NCI-H345 treated with DMSO at 0.1 percent for 48 hours (cell line): ENCODE results near the gene ELF4.
A peak's percentile ranks its signal among the peaks of the same experiment; 100 is the strongest.
"Not testable (repeated sequence)": the region's sequence is repeated elsewhere in the genome, so short reads cannot be mapped to it uniquely, and the experiment has no call there.

Experiments used
- DNase-seq: peaks from one replicate; lab custom pipeline; 2025; ENCODE audit not compliant: unreplicated experiment; lab: John Stamatoyannopoulos, UW

Gene ELF4

DNA sequence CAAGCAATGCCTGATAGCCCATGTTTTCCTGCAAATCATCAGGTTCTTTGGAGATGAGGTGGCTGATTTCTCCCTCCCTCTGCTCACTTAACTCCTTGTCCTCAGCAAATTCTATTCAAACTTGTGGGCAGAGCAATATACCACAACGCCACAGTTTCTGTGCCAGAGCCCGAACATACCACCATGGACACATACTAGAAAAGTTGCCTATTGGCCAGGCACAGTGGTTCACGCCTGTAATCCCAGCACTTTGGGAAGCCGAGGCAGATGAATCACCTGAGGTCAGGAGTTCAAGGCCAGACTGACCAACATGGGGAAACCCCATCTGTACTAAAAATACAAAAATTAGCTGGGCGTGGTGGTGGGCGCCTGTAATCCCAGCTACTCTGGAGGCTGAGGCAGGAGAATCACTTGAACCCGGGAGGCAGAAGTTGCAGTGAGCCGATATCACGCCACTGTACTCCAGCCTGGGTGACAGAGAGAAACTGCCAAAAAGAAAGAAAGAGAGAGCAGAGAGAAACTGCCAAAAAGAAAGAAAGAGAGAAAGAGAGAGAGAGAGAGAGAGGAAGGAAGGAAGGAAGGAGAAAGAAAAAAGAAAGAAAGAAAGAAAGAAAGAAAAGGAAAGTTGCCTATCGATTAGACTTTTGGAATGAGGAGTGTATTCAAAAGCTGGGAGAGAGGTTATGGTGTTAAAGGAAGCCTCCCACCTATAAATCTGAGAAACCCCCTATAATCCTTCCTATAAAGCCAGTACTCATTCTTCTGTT, 5.0 kb upstream of the ELF4 start:
- not testable (repeated sequence) for DNase-seq

DNA sequence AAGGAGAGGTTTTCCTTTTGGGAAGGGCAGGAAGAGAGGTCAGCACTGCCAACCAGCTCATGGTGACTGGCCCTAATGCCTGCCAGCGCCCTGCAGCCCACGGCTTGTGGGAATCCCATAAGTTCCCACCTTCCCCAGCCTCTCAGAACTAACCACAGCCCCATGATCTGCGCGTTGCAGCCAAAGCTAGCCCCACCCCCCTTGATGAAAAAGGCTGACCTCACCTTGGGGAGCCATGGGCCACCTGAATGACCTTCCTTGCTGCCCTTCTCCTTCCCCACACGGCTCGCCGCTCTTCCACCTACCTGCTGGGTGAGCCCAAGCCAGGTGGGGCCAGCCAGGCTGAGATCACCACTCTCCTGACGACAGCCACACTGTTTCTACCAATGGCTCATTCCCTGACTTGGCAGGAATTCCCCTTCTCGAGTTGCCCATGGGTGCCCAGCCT, 3.9 kb upstream of the ELF4 start:
- DNase-seq, result no peak

DNA sequence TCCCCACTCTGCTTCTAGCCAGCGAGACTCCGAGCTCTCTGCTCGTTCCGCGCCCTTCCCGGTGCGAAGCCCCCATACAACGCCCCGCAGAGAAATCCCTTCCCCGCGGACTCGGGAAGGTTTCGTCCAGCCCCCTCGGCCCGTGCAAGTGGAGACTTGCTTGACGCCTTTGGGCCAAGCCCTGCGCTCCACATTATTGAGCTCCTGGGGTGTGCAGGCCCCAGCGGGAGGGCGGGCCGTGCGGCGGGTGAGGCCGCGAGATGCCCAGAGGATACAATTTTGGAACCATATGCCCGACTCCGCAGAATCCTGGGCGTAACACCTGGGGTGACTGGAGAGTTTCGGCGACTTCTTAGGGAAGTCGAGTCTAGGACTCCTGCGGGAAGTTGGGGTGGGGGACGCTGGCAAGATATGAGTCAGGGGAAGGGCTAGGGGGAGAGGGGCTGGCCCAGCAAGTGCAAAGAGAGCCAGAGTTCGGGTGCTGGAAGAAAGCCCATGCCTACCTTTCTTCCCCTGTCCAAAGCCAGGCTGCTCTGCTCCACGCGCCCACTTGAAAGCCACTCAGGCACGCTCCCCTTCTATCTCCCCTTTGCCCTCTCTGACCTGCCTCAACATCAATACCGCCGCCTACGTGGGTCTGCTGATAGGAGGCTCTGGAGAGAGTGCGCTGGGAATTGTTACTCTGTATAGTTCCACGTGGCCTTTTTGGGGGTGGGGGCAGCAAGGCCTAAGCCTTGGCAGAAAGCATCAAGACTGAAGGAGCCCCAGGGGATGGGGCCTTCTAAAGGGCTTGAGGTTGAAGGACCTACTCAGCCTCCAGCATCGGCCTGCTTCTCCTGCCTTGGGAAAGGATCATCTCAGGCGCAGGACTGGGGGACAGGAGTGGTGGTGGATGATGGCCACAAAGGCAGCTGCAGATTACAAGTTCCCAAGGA, 1.2 kb upstream of the ELF4 start:
- no peak for DNase-seq

DNA sequence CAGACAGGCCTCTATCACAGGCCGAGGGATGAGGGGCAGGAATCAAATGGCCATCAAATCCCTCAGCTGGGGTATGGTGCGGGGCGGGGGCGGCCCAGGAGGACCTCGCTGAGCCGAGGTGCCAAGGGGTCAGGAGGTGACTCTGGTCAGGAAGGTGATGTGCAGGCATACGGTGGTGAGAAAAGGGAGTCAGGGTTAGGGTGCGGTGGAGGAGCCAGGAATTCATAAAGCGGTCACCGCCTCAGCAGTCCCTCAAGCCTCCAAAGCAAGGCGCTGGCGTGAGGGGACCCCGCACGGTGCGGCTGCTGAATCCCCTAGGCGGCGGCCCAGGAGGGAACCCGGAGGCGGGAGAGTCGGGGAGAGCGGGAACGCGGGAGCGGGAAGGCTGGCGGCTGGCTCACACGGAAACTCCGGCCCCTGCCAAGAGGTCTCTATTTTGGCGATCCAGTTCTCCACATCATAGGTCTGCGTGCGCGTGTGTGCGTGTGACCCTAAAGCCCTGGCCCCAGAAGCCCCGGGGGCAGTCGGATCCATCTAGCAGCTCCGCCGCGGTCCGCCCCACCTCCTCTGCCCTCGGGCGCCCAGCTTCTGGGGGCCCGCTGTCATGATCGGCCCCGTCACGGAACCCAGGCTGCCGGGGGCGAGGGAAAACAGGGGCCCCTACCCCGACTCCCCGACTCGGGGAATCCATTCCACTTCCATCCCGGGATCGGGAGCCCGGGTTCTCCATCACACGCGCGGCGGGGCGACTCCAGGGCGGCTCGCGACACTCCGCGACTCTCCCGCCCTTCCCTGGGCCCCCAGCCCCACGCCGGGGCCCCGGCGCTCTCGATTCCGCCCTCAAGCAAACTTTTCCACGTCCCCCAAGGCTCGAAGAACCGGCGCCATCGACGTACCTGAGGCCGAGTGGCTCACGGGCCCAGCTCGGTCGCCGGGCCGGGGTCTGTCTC, 593 bp downstream of the ELF4 start:
- no peak for DNase-seq

DNA sequence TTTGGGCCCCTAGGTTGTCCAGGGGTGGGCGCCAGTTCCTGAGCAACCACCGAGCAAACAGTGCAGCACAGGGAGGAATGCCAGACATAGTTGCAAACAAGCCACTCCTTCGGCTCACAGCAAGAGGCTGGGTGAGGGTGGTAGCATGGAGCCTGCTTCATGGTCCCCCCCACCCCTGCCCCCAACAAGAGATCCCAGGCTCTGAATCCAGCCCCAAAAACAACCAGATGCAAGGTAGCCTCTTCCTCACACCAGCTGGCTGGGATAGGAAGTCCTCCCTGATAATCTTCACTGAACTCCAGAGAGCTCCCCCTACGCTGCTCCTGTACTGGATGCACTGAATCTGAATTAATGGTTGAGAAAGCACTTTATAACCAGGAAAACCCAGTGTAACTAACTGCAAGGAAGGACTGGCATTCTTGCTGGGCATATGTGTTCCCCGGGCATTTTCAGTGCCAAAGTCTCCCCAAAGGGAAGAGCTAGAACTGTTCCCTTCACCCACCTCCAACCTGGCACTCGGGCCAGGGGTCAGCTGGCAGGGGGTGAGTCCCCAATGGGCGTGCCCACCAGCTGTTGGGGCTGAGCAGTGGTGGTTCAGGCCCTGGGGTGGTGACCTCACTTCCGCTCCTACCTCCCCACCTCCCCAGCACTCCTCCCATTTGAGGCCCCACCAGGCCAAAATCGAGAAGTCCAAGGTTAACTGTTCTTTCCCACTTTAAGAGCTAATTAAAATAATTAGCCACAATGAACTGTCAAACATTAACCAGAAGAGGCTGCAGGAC, 1.5 kb downstream of the ELF4 start:
- no peak for DNase-seq

DNA sequence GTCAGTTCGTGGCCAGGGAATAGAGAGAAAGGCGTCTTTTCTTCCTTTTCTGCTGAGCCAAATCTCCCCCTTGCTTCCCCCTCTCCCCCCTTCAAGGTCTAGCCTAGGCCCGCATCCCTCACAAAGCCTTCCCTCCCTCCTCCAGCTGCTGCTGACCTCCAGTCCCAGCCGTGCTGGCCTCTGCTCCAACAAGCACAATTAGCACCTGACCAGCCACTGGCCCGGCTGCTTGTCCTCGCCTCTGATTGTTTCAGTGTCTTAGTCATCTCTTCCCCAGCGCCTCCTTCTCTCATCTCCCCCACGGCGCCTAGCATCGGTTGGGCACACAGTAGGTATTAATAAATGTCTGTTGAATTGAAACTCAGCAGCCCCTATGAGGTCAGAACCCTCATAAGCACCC, 4.2 kb downstream of the ELF4 start:
- no peak for DNase-seq

DNA sequence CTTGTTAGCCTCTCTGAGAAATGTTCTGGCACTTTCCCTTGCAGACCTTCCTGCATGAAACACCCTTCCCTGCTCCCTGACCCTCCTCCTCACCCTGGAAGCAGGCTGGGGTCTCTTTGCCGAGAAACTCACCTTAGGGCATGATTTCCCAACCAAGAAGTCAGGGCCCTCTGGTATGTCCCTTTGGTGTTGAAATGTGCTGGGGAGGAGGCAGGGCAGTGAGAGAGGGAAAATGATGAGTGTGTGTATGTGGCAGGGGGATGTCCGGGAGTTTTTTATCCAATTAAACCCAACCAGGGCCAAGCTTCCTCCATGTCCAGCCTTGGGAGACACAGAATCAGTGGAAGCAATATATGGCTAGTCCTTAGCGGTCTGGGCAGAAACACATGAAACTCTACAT, 5.1 kb downstream of the ELF4 start:
- no peak for DNase-seq

DNA sequence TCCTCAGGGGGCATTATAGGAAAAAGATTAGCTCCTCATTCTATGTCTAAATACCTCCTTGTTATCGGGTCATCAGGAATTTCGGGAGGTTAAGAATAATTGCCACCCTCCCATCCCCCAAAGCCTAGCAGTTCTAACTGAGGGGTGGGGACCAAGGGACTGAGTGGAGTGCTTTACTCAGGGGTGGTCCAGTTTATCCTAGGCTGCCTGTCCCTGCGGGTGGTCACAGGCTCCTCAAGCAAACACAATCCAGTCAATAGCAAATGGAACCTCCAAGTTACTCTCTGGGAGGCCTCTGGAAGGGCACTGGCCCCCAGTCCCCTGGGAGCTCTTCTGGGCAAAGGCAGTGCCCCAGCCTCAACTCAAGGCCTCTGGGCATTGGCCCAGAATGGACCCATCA, 6.7 kb downstream of the ELF4 start:
- DNase-seq, result no peak

DNA sequence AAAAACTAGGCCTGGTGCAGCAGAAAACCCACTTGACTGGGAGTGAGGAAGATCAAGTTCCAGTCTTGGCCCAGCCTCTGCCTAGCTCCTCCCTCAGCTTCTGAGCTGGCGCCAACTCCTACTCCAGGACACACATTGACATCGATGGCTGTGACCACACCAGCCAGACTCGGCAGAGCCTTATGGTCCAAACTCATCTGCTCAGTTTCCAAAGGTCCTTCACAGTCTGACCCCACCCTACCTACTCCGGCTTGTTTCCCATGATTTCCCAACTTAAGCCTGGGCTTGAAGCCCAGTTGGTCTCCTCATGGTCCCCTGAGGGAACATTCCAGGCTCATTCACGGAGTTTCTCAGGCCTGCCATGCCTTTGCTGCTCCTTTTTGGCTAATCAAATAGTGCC, 10.1 kb downstream of the ELF4 start:
- DNase-seq, result no peak

DNA sequence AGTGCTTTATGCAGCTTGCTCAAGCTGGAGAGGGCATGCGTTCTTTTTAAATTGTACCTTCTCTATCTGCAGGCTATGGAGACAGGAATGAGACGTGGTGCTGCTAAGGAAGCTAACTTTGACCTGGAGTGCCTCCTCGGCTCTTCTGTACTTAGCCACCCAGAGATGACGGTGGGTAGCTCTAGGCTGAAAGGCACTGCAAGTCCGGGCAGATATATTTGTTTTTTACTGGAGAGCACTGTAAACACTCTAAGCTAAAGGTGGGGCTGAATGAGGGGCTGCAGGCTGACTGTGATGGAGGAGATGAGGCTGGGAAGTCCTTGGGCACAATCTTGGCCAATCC, 12.1 kb downstream of the ELF4 start:
- DNase-seq, result peak; percentile 22

DNA sequence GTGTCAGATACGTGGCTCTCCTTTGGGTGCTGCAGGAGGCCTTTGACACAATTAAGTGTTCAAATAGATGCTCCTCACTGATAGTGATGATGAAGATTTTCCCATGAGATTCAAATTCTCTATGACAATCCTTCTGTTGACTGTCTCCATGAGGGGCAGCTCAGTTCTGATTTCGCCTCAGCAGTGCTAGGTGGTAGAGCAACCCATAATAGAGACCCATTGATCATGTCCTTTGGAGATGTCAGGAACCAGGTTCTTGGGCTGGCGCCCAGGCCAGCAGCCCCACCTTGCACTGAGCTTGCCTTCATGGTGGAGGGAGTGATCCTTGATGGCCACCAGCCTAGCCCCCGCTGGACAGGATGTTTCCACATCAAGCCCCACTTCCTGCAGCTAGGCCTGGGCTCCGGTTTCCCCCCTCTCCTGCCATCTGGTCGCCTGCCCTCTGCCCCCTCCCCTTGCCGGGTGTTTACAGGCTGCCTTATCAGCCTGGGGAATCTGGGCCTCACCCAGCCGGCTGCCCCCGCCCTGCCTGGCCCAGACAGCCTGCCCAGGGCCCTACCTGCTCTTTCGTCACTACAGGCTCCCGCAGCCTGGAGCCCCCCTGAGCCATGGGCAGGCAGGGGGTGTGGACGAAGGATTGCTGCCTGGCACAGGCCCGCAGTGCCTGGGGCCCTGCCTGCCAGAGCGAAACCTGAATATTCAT, 12.6 kb downstream of the ELF4 start:
- no peak for DNase-seq

DNA sequence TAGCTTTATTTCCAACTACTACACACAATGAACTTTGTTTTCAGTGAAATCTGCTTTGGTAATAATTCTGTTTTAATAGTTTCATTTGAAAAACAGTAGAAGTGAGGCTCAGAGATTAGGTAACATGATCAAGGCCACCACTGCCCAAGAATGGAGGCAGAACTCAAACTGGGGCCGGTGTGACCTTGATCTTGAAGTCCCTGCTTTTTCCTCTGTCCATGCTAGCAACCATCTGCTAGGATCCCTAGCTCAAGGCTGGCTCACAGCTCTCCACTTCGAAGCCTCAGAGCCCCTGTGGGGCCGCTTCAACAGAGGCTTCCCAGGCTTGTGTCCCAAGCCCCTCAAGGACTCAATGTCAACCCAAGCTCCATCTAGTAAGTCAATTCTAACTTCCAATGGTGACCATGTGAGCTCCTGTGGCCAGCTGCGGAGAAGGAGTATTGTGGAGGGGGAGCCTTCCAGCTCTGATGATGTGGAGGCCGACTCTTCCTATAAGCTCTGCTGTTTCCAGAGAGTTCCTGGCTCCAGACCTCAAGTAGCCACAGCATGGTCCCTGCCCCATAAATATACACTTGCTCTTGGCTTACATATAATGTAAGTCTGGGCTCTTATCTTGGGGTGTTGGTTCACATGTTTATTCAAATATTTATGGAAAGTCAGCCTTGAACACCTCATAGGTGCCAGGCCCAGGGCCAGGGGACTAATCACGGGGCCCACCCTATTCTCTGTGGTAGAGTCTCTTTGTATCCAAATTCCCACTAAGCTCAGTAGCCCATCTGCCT, 14.9 kb downstream of the ELF4 start:
- no peak for DNase-seq

DNA sequence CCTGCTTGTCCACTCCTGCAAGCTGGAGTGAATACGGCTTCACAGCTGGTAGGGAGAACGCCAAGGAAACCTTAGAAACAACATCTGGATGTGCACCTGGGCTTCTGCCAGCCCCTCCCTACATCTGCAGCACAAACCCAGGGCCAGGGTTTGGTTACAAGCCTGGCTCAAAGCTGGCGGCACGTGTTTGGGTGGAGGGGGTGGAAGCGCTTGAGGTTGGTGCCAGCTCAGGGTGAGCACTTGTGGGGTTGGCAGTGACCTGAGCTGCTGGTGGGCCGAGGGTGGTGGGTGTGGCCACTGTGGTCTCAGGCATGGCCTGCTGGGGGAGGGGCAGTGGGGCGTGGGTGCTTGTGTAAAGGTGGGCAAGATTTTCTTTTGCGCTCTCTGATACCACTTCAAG, 15.6 kb downstream of the ELF4 start:
- no peak for DNase-seq

DNA sequence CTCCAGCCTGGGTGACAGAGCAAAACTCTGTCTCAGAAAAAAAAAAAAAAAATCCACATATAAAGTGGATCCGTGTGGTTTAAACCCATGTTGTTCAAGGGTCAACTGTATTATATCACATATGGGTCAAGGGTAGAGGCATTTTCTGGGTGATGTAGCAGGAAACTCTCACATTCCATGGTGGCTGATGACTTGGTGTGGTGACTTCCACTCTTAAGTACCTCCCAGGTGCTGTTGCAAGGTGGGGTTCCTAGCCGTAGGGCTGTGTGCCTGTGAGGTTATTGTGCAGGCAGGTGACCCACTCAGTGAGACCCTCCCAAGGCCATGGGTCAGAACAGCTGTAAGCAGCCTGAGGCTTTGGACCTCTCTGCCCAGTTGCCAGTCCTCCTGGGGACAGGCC, 17.0 kb downstream of the ELF4 start:
- no peak for DNase-seq

DNA sequence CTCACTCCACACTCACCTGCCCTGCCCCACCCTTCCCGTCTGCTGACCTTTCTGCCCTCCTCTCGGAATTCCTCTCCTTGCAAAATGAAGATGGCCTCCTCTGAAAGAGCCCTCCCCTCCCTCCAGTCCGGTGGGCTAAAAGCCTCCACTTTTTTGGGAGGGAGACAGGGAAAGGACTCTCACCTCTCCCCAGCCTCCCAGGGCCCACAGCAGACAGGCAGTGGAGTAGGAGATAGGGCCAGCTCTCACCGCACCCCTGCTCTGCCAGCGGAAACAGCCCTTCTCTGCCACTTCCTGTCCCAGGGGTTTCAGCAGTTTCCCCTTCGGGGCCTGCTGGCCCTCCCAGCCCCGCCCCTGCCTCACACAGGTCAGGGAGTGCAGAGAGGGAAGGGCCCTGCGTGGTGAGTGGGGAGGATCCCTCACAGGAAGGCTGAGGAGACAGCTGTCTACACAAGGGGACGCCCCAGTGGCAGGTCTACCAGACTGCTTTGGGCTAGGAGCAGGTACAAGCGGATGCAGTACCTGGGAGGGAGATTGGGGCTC, 18.2 kb downstream of the ELF4 start:
- no peak for DNase-seq

DNA sequence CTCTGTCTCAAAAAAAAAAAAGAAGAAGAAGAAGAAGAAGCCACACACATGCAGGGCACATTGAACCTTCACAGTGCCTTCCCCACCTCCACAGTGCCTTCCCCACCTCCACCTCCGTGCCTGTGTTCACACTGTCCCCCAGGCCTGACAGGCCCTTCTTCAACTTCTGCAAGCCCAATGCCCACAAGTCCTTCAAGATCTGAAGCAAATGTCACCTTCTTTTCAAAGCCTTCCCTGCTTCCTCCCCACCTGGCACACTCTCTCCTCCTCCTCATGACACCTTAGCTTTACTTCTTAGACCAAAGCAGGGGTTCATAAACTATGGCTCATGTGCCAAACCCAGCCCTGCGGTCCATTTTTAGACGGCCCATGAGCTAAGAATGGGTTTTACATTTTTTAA, 19.9 kb downstream of the ELF4 start:
- no peak for DNase-seq

DNA sequence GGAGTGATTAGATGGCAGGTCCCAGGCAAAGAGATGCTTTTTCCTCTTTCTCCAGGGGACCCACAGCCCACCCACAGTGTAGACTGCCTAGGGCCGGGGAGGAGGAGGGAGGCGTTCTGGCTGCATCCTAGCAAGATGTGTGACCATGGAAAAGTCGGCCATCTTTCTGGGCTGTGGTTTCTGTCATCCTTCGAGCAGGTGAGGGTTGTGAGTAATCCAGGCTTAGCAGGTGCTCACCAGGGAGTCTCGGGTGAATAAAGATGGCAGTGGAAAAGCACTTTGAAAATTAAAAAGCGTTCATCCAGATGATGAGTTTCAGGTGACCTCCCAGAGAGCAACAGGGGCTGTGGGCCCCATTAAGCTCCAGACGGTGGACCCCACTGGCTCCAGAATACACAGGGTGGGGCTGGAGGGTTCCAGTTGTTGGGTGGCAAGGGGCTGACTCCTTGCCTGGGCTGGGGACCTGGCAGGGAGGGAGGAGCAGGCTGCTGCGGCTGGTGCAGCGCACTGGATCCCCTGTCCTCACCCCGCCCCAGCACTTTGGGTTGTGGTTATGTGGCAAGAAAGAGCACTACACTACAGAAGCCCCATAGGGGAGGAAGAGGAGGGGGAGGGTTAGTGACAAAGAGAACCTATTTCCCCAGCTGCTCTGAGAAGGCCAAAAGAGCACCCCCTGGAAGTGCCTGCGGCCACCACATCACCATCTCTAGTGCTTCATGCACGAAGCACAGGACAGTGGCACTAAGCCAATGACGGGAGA, 23.7 kb downstream of the ELF4 start:
- DNase-seq, result no peak
